ENCODE data around the gene DMXL2. TPM values are rescaled to one million over a fixed set of nuclear protein-coding genes. Genes with fewer than 3 reads are reported as not detected.

Gene DMXL2
- total and polyA plus RNA-seq, 2 experiments from 2014 or later = 6.1 to 61.1 TPM

DNA sequence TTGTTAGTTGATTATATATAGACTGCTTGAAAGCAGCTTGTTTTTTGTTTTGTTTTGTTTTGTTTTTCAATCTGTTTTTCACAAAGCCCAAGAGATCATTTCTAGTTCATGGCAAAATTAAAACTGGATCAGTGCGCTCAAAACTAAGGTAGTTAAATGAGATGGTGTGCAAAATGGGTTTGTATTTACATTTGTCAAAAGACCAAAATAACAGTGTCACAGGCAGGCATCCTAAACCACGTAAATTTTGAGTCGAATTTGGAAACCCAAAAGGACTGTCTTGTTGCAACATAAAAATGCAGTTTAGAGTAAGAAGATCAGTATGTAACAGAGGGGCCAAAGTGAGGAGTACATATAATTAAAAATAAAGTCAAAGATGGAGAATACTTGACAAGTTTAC, 2.4 kb downstream of the DMXL2 start (continued):
- TF ChIP-seq, protein P1, sequence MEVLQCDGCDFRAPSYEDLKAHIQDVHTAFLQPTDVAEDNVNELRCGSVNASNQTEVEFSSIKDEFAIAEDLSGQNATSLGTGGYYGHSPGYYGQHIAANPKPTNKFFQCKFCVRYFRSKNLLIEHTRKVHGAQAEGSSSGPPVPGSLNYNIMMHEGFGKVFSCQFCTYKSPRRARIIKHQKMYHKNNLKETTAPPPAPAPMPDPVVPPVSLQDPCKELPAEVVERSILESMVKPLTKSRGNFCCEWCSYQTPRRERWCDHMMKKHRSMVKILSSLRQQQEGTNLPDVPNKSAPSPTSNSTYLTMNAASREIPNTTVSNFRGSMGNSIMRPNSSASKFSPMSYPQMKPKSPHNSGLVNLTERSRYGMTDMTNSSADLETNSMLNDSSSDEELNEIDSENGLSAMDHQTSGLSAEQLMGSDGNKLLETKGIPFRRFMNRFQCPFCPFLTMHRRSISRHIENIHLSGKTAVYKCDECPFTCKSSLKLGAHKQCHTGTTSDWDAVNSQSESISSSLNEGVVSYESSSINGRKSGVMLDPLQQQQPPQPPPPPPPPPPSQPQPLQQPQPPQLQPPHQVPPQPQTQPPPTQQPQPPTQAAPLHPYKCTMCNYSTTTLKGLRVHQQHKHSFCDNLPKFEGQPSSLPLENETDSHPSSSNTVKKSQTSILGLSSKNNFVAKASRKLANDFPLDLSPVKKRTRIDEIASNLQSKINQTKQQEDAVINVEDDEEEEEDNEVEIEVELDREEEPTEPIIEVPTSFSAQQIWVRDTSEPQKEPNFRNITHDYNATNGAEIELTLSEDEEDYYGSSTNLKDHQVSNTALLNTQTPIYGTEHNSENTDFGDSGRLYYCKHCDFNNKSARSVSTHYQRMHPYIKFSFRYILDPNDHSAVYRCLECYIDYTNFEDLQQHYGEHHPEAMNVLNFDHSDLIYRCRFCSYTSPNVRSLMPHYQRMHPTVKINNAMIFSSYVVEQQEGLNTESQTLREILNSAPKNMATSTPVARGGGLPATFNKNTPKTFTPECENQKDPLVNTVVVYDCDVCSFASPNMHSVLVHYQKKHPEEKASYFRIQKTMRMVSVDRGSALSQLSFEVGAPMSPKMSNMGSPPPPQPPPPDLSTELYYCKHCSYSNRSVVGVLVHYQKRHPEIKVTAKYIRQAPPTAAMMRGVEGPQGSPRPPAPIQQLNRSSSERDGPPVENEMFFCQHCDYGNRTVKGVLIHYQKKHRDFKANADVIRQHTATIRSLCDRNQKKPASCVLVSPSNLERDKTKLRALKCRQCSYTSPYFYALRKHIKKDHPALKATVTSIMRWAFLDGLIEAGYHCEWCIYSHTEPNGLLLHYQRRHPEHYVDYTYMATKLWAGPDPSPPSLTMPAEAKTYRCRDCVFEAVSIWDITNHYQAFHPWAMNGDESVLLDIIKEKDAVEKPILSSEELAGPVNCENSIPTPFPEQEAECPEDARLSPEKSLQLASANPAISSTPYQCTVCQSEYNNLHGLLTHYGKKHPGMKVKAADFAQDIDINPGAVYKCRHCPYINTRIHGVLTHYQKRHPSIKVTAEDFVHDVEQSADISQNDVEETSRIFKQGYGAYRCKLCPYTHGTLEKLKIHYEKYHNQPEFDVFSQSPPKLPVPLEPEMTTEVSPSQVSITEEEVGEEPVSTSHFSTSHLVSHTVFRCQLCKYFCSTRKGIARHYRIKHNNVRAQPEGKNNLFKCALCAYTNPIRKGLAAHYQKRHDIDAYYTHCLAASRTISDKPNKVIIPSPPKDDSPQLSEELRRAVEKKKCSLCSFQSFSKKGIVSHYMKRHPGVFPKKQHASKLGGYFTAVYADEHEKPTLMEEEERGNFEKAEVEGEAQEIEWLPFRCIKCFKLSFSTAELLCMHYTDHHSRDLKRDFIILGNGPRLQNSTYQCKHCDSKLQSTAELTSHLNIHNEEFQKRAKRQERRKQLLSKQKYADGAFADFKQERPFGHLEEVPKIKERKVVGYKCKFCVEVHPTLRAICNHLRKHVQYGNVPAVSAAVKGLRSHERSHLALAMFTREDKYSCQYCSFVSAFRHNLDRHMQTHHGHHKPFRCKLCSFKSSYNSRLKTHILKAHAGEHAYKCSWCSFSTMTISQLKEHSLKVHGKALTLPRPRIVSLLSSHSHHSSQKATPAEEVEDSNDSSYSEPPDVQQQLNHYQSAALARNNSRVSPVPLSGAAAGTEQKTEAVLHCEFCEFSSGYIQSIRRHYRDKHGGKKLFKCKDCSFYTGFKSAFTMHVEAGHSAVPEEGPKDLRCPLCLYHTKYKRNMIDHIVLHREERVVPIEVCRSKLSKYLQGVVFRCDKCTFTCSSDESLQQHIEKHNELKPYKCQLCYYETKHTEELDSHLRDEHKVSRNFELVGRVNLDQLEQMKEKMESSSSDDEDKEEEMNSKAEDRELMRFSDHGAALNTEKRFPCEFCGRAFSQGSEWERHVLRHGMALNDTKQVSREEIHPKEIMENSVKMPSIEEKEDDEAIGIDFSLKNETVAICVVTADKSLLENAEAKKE (CRISPR knock-in tag; IDR thresholded peaks at IDR 0.05) = no peak
- TF ChIP-seq POLR2AphosphoS5 (IDR thresholded peaks at IDR 0.05; ENCODE audit: low read depth) = no peak

DNA sequence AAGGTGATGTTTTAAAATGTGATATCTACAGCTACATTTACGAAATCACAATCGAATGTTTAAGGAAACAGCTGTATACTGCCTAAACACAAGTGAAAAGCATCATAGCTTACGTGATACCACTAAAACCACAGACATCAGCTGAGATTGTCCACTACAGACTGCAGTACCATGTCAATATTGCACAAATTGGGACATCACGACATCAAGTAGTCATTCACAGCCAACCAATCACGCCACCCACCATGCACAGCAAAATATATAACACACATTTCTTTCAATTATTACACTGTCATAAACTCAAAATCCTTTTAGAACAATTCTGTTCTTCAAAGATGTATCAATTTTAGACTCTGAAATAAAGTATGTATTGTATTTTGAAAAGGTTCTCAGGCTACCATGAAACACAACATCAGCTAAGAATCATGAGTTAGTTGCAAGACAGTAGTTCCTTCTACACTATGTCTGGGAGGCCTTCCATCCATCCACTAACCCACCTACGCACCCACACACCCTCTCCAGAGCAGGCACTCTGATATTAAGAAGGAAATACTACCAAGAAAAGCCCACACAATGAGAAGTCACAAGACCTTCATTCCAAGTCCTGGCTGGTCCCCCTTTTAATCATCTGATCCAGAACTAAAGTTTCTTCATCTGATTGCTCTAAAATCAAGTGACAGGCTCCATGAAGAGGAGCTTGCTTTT, 3.1 kb downstream of the DMXL2 start:
- no peak overlapping the region for H3K4me3 Mint-ChIP-seq
- DNase-seq (ENCODE audit: low spot score) (no peak), ATAC-seq (no peak)
- H3K9me2 ChIP-seq (ENCODE audit: insufficient read depth) = no peaks in the 10 kb centered on the region
- 0 out of 2 replicates have a peak, but pooled peaks cover 5% of the 10 kb centered on the region for H4K20me1 ChIP-seq (replicated peaks; ENCODE audit: insufficient read depth)
- H3K27me3 ChIP-seq (ENCODE audit: insufficient read depth) = peaks cover 27% of the 10 kb centered on the region
- H3K36me3 Mint-ChIP-seq (ENCODE audit: low read depth) = 0 out of 3 replicates have a peak, but pooled peaks cover 3% of the 10 kb centered on the region
- H3K4me3 ChIP-seq = no peak overlapping the region
- no peak overlapping the region for H3K4me2 ChIP-seq
- H3K27ac ChIP-seq (ENCODE audit: low read depth) = no peak overlapping the region
- H3K4me1 Mint-ChIP-seq = peaks cover 20% of the 10 kb centered on the region
- no peak overlapping the region for H2AFZ ChIP-seq
- no peaks in the 10 kb centered on the region for H3K9me3 Mint-ChIP-seq
- peaks cover 6% of the 10 kb centered on the region for H3F3A ChIP-seq (replicated peaks; ENCODE audit: low read depth)
- peaks cover 16% of the 10 kb centered on the region for H3K4me1 ChIP-seq (ENCODE audit: insufficient read depth)
- no peaks in the 10 kb centered on the region for H3K36me3 ChIP-seq (ENCODE audit: insufficient read depth)
- H3K79me2 ChIP-seq (replicated peaks; ENCODE audit: insufficient read depth) = no peaks in the 10 kb centered on the region; the same call in 1 of the 2 replicates
- H3K27ac Mint-ChIP-seq = no peak overlapping the region
- H3K27me3 Mint-ChIP-seq (ENCODE audit: insufficient read depth, low read depth, poor library complexity) = peaks cover 4% of the 10 kb centered on the region
- TF ChIP-seq, protein P2, sequence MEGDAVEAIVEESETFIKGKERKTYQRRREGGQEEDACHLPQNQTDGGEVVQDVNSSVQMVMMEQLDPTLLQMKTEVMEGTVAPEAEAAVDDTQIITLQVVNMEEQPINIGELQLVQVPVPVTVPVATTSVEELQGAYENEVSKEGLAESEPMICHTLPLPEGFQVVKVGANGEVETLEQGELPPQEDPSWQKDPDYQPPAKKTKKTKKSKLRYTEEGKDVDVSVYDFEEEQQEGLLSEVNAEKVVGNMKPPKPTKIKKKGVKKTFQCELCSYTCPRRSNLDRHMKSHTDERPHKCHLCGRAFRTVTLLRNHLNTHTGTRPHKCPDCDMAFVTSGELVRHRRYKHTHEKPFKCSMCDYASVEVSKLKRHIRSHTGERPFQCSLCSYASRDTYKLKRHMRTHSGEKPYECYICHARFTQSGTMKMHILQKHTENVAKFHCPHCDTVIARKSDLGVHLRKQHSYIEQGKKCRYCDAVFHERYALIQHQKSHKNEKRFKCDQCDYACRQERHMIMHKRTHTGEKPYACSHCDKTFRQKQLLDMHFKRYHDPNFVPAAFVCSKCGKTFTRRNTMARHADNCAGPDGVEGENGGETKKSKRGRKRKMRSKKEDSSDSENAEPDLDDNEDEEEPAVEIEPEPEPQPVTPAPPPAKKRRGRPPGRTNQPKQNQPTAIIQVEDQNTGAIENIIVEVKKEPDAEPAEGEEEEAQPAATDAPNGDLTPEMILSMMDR (conservative IDR thresholded peaks at IDR 0.05; ENCODE audit: low read depth in 2 of 2) = no peak
- TF ChIP-seq, protein P3, sequence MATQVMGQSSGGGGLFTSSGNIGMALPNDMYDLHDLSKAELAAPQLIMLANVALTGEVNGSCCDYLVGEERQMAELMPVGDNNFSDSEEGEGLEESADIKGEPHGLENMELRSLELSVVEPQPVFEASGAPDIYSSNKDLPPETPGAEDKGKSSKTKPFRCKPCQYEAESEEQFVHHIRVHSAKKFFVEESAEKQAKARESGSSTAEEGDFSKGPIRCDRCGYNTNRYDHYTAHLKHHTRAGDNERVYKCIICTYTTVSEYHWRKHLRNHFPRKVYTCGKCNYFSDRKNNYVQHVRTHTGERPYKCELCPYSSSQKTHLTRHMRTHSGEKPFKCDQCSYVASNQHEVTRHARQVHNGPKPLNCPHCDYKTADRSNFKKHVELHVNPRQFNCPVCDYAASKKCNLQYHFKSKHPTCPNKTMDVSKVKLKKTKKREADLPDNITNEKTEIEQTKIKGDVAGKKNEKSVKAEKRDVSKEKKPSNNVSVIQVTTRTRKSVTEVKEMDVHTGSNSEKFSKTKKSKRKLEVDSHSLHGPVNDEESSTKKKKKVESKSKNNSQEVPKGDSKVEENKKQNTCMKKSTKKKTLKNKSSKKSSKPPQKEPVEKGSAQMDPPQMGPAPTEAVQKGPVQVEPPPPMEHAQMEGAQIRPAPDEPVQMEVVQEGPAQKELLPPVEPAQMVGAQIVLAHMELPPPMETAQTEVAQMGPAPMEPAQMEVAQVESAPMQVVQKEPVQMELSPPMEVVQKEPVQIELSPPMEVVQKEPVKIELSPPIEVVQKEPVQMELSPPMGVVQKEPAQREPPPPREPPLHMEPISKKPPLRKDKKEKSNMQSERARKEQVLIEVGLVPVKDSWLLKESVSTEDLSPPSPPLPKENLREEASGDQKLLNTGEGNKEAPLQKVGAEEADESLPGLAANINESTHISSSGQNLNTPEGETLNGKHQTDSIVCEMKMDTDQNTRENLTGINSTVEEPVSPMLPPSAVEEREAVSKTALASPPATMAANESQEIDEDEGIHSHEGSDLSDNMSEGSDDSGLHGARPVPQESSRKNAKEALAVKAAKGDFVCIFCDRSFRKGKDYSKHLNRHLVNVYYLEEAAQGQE (IDR thresholded peaks at IDR 0.05; ENCODE audit: unreplicated experiment) = no peak
- TF ChIP-seq EZH2 (IDR thresholded peaks at IDR 0.05; ENCODE audit: low read depth, unreplicated experiment) = no peak
- TF ChIP-seq CREB1 (CRISPR knock-in tag; IDR thresholded peaks at IDR 0.05; ENCODE audit: low read depth) = no peak
- no peak for TF ChIP-seq ZNF114 (CRISPR knock-in tag; IDR thresholded peaks at IDR 0.05)
- no peak for TF ChIP-seq EZH2phosphoT487 (IDR thresholded peaks at IDR 0.05; ENCODE audit: unreplicated experiment)
- no peak for TF ChIP-seq JUNB (IDR thresholded peaks at IDR 0.05; ENCODE audit: unreplicated experiment)
- no peak for TF ChIP-seq NANOG (IDR thresholded peaks at IDR 0.05; ENCODE audit: borderline replicate concordance)
- no peak for TF ChIP-seq ZNF331 (CRISPR knock-in tag; IDR thresholded peaks at IDR 0.05; ENCODE audit: low read depth)
- TF ChIP-seq, protein P4, sequence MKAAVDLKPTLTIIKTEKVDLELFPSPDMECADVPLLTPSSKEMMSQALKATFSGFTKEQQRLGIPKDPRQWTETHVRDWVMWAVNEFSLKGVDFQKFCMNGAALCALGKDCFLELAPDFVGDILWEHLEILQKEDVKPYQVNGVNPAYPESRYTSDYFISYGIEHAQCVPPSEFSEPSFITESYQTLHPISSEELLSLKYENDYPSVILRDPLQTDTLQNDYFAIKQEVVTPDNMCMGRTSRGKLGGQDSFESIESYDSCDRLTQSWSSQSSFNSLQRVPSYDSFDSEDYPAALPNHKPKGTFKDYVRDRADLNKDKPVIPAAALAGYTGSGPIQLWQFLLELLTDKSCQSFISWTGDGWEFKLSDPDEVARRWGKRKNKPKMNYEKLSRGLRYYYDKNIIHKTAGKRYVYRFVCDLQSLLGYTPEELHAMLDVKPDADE (IDR thresholded peaks at IDR 0.05) = no peak
- TF ChIP-seq POLR2AphosphoS5 (IDR thresholded peaks at IDR 0.05; ENCODE audit: low read depth) = no peak
